K562 (cell line): Measurements from ENCODE around the gene ABHD18. TPM values are rescaled to one million over a fixed set of nuclear protein-coding genes. Genes with fewer than 3 reads are reported as not detected.
"Not testable (repeated sequence)": the region's sequence is repeated elsewhere in the genome, so short reads cannot be mapped to it uniquely, and the experiment has no call there.

Experiments
- ATAC-seq: fragments of 200-7000 bp; cut with Tn5 transposase; 3 replicates; pipeline ENCODE4 v1.9.1; 2020; ENCODE audit warnings: moderate library complexity
- BruUV-seq: library from RNA; stranded (reverse); fragments of 400-500 nt; replicated peaks from 2 replicates; lab custom pipeline; 2021; lab: Mats Ljungman, UMichigan
- CTCF ChIA-PET: fragments of 300-600 bp; formaldehyde crosslinking; extraction: SDS; loops from one replicate; lab custom pipeline; 2021; ENCODE audit warnings: low intra/inter-chr PET ratio; lab: Yijun Ruan, JAX
- POLR2A ChIA-PET: fragments of 300-600, 350-650 bp; sonication (Branson Sonifier 250); formaldehyde crosslinking; extraction: SDS; loops from one replicate; lab custom pipeline; 2021; ENCODE audit warnings: antibody characterized with exemption, inconsistent platforms; lab: Yijun Ruan, JAX
- DNase-seq, 4 experiments: peaks; one replicate each; pipeline versions ENCODE4 v3.0.0 to v3.0.0-alpha.2; 2011 to 2018; ENCODE audit warnings: low spot score in 3 of 4, mixed read lengths in 3 of 4; ENCODE audit errors: extremely low read depth in 1 of 4
- FAIRE-seq: peaks from 2 replicates; lab custom pipeline; 2011; peaks lifted over from hg19 to GRCh38; lab: Jason Lieb, UNC
- H2AFZ ChIP-seq: 2 replicates; pipeline ENCODE4 v1.6.0; 2011; ENCODE audit warnings: low read depth, low read length, control low read depth, inconsistent platforms
- H3K27ac ChIP-seq: fragments of 200-600 bp; 3 replicates; pipeline ENCODE4 v1.8.0; 2011; ENCODE audit warnings: low read depth, mild to moderate bottlenecking, control low read depth, inconsistent platforms, low read length, moderate library complexity, mixed read lengths; ENCODE audit errors: extremely low read depth
- H3K27me3 ChIP-seq, 2 experiments: fragments of 300-600 bp in 1 of 2; 2 replicates in 1 of 2; 3 replicates in 1 of 2; pipeline versions ENCODE4 v1.6.0 to v1.8.0; 2011; ENCODE audit warnings: inconsistent platforms in 2 of 2, low read length in 2 of 2, mild to moderate bottlenecking in 1 of 2, mixed read lengths in 1 of 2, moderate library complexity in 1 of 2; ENCODE audit not compliant: control insufficient read depth in 2 of 2, insufficient read depth in 2 of 2
- H3K36me3 ChIP-seq: fragments of 300-600 bp; 3 replicates; pipeline ENCODE4 v1.8.0; 2011; ENCODE audit warnings: mild to moderate bottlenecking, low read length, inconsistent platforms; ENCODE audit not compliant: control insufficient read depth, insufficient read depth
- H3K4me1 ChIP-seq, 2 experiments: fragments of 200-600 bp in 1 of 2; replicated peaks in 1 of 2; 2 replicates in 1 of 2; 3 replicates in 1 of 2; pipeline versions ENCODE4 v1.5.1 to v1.8.0; 2011; ENCODE audit warnings: inconsistent platforms in 2 of 2, low read length in 2 of 2, mild to moderate bottlenecking in 1 of 2, mixed read lengths in 1 of 2, moderate library complexity in 1 of 2; ENCODE audit not compliant: control insufficient read depth in 2 of 2, insufficient read depth in 2 of 2
- H3K4me2 ChIP-seq: 2 replicates; pipeline ENCODE4 v1.6.1; 2011; ENCODE audit warnings: low read length, control low read depth, inconsistent platforms, mixed read lengths; ENCODE audit not compliant: insufficient read depth
- H3K4me3 ChIP-seq: fragments of 200-600 bp; sonication (generic), shearing (Covaris generic); 2 replicates; pipeline ENCODE4 v1.5.1; 2016; ENCODE audit warnings: control low read depth, inconsistent platforms
- H3K79me2 ChIP-seq: fragments of 200-600 bp; 3 replicates; pipeline ENCODE4 v1.8.0; 2011; ENCODE audit warnings: low read length, inconsistent platforms; ENCODE audit not compliant: control insufficient read depth, insufficient read depth
- H3K9ac ChIP-seq, 2 experiments: 2 replicates each; pipeline versions ENCODE4 v1.6.0 to v1.6.1; 2011; ENCODE audit warnings: low read depth in 2 of 2, low read length in 2 of 2, control low read depth in 1 of 2, inconsistent platforms in 1 of 2, mild to moderate bottlenecking in 1 of 2, mixed read lengths in 1 of 2; ENCODE audit not compliant: insufficient read depth in 1 of 2
- H3K9me1 ChIP-seq: one replicate; pipeline ENCODE4 v1.6.0; 2011; ENCODE audit warnings: inconsistent platforms, mild to moderate bottlenecking, low read length, moderate library complexity; ENCODE audit not compliant: control insufficient read depth, insufficient read depth
- H3K9me3 ChIP-seq: replicated peaks from 2 replicates; pipeline ENCODE4 v1.5.1; 2011; ENCODE audit warnings: low read depth, low read length, inconsistent platforms; ENCODE audit not compliant: control insufficient read depth, insufficient read depth
- H4K20me1 ChIP-seq: replicated peaks from 2 replicates; pipeline ENCODE4 v1.6.1; 2011; ENCODE audit warnings: low read length, inconsistent platforms, mixed read lengths; ENCODE audit not compliant: control insufficient read depth, insufficient read depth
- CC2D1A ChIP-seq: fragments of 450-650 bp; IDR thresholded peaks from 2 replicates; pipeline ENCODE4 v1.6.1; 2017; ENCODE audit warnings: mild to moderate bottlenecking
- CREB1 ChIP-seq, 2 experiments: sonication (generic) in 1 of 2; formaldehyde crosslinking in 1 of 2; IDR thresholded peaks; 2 replicates each; pipeline versions ENCODE4 v1.6.1 to v1.8.0; 2012 to 2022; ENCODE audit warnings: inconsistent platforms in 1 of 2, mild to moderate bottlenecking in 1 of 2, missing genetic modification reagents in 1 of 2, moderate library complexity in 1 of 2
- KAT7 ChIP-seq: sonication (generic); formaldehyde crosslinking; IDR thresholded peaks from 2 replicates; pipeline ENCODE4 v1.8.0; 2022; ENCODE audit warnings: missing genetic modification reagents, mild to moderate bottlenecking, borderline replicate concordance
- MEIS2 ChIP-seq: fragments of 450-650 bp; IDR thresholded peaks from 2 replicates; pipeline ENCODE4 v1.6.1; 2014; ENCODE audit warnings: mild to moderate bottlenecking; ENCODE audit not compliant: partially characterized antibody
- NFYB ChIP-seq: IDR thresholded peaks from 2 replicates; pipeline ENCODE4 v1.6.1; 2011; ENCODE audit warnings: mild to moderate bottlenecking, moderate library complexity; ENCODE audit not compliant: insufficient read length; ENCODE audit errors: extremely low read depth
- NR2C2 ChIP-seq, 2 experiments: fragments of 200-800 bp in 1 of 2; sonication (Bioruptor generic) in 1 of 2; sonication (generic) in 1 of 2; formaldehyde crosslinking in 1 of 2; IDR thresholded peaks; 2 replicates each; pipeline versions ENCODE4 v1.6.1 to v1.8.0; 2016 to 2022; ENCODE audit warnings: mild to moderate bottlenecking in 1 of 2, missing compliant biosample characterization in 1 of 2, missing genetic modification characterization in 1 of 2, missing genetic modification reagents in 1 of 2
- WGBS: fragments of 100-300 bp; shearing (Covaris generic); methylation state at CpG from one replicate; pipeline ENCODE4 v1.1.6; 2016; ENCODE audit warnings: low coverage, mixed read lengths; ENCODE audit not compliant: insufficient coverage; ENCODE audit errors: missing lambda C conversion rate; 5-methylcytosine and 5-hydroxymethylcytosine counted together
- in situ Hi-C: fragments of 300-500 bp; cut with MboI; formaldehyde crosslinking; loops from 4 replicates; pipeline ENCODE4 v1.15.0; 2018; ENCODE audit warnings: inconsistent platforms, mixed read lengths
- intact Hi-C: fragments of 100-400 bp; cut with micrococcal nuclease; formaldehyde crosslinking; loops from 2 replicates; pipeline ENCODE4 v1.14.2; 2022
- polyA plus RNA-seq, 8 experiments: library from polyadenylated mRNA; depleted of rRNA in 4 of 8; stranded (reverse) in 5 of 8; unstranded in 3 of 8; fragments of >200 nt; fragmentation: Nextera tagmentation in 2 of 8; fragmentation: Illumina TruSeq in 1 of 8; extraction: Ambion mirVana in 2 of 8; extraction: Trizol in 1 of 8; gene quantifications; 2 replicates each; pipeline versions ENCODE4 v1.2.1 to v1.2.3, GENCODE V29; 2011 to 2014; ENCODE audit warnings: inconsistent platforms in 1 of 8, missing spikeins in 1 of 8
- total RNA-seq, 7 experiments: library from RNA; depleted of rRNA in 6 of 7; stranded (reverse); fragments of >200 nt in 6 of 7; fragmentation: Illumina TruSeq in 2 of 7; extraction: Trizol in 2 of 7; gene quantifications; 2 replicates each; pipeline versions ENCODE4 v1.2.1 to v1.2.3, GENCODE V29; 2011 to 2021; ENCODE audit warnings: low replicate concordance in 1 of 7
- TF ChIP-seq, protein P1 (sequence below): fragments of 450-650 bp; IDR thresholded peaks from 2 replicates; pipeline ENCODE4 v1.6.1; 2016; ENCODE audit warnings: mild to moderate bottlenecking
- TF ChIP-seq, protein P2 (sequence below): sonication (generic); formaldehyde crosslinking; IDR thresholded peaks from 2 replicates; pipeline ENCODE4 v1.8.0; 2022; ENCODE audit warnings: mild to moderate bottlenecking, missing genetic modification reagents
- TF ChIP-seq, protein P3 (sequence below), 2 experiments: fragments of 450-650 bp in 1 of 2; sonication (generic) in 1 of 2; formaldehyde crosslinking in 1 of 2; IDR thresholded peaks in 1 of 2; conservative IDR thresholded peaks in 1 of 2; 2 replicates each; pipeline versions ENCODE4 v1.6.1 to v1.8.1; 2016 to 2023; ENCODE audit warnings: mild to moderate bottlenecking in 2 of 2, moderate library complexity in 2 of 2, inconsistent platforms in 1 of 2, missing genetic modification reagents in 1 of 2
- TF ChIP-seq, protein P4 (sequence below): sonication (generic); formaldehyde crosslinking; IDR thresholded peaks from 2 replicates; pipeline ENCODE4 v1.8.1; 2023; ENCODE audit warnings: mild to moderate bottlenecking, missing genetic modification reagents

The ABHD18 gene
- total and polyA plus RNA-seq, 9 of the 15 experiments (the other 6 are each of a cell fraction or from before 2014, with no cell fraction given), result 6.1 to 25.0 (median 16.0) TPM

- H2AFZ ChIP-seq; DNase-seq; H3K9me1 ChIP-seq; in situ Hi-C loops; H3K27ac ChIP-seq; H3K27me3 ChIP-seq; ATAC-seq; POLR2A ChIA-PET; BruUV-seq; H3K9me3 ChIP-seq; FAIRE-seq; CTCF ChIA-PET; H4K20me1 ChIP-seq; TF ChIP-seq NR2C2 (tag; IDR thresholded peaks at IDR 0.05); CREB1 (IDR thresholded peaks at IDR 0.05): not testable (repeated sequence)
- peak overlapping the region; percentile 59 for H3K4me3 ChIP-seq
- H3K79me2 ChIP-seq, result peaks cover 73% of the 10 kb centered on the region
- WGBS, result 37% methylated on average over 29 of the region's 35 CpGs
- H3K9ac ChIP-seq, result peak overlapping the region in 1 of 2 experiments; percentile 39; a peak in 1 of 4 replicates
- H3K4me1 ChIP-seq, result peaks cover 11 to 26% of the 10 kb centered on the region in 2 experiments
- intact Hi-C loops, result loop anchor here (2.0 kb wide), 2 partner anchors 83 to 97 kb away; partner anchors contain the start of genes LARP1B and PLK4
- peaks cover 16% of the 10 kb centered on the region for H3K36me3 ChIP-seq
- H3K4me2 ChIP-seq, result peak overlapping the region; percentile 17
- TF ChIP-seq NR2C2 (CRISPR knock-in tag; IDR thresholded peaks at IDR 0.05), result peak; percentile 52; the same call in 1 of the 2 replicates
- TF ChIP-seq KAT7 (CRISPR knock-in tag), result 0 out of 2 replicates have a peak, but pooled peaks have one; percentile 4
- TF ChIP-seq, protein P1, sequence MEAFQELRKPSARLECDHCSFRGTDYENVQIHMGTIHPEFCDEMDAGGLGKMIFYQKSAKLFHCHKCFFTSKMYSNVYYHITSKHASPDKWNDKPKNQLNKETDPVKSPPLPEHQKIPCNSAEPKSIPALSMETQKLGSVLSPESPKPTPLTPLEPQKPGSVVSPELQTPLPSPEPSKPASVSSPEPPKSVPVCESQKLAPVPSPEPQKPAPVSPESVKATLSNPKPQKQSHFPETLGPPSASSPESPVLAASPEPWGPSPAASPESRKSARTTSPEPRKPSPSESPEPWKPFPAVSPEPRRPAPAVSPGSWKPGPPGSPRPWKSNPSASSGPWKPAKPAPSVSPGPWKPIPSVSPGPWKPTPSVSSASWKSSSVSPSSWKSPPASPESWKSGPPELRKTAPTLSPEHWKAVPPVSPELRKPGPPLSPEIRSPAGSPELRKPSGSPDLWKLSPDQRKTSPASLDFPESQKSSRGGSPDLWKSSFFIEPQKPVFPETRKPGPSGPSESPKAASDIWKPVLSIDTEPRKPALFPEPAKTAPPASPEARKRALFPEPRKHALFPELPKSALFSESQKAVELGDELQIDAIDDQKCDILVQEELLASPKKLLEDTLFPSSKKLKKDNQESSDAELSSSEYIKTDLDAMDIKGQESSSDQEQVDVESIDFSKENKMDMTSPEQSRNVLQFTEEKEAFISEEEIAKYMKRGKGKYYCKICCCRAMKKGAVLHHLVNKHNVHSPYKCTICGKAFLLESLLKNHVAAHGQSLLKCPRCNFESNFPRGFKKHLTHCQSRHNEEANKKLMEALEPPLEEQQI, result peak; percentile 90
- TF ChIP-seq CREB1 (CRISPR knock-in tag; IDR thresholded peaks at IDR 0.05), result 0 out of 2 replicates have a peak, but pooled peaks have one; percentile 16
- TF ChIP-seq, protein P2, sequence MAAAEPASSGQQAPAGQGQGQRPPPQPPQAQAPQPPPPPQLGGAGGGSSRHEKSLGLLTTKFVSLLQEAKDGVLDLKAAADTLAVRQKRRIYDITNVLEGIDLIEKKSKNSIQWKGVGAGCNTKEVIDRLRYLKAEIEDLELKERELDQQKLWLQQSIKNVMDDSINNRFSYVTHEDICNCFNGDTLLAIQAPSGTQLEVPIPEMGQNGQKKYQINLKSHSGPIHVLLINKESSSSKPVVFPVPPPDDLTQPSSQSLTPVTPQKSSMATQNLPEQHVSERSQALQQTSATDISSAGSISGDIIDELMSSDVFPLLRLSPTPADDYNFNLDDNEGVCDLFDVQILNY (CRISPR knock-in tag), result 0 out of 2 replicates have a peak, but pooled peaks have one; percentile 50
- TF ChIP-seq, protein P3, sequence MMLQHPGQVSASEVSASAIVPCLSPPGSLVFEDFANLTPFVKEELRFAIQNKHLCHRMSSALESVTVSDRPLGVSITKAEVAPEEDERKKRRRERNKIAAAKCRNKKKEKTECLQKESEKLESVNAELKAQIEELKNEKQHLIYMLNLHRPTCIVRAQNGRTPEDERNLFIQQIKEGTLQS (IDR thresholded peaks at IDR 0.05), result 0 out of 2 replicates have a peak, but pooled peaks have one; percentile 7
- TF ChIP-seq, protein P3 (CRISPR knock-in tag; conservative IDR thresholded peaks at IDR 0.05), result not testable (repeated sequence)
- peak; percentile 62 for TF ChIP-seq NFYB
- TF ChIP-seq CC2D1A, result 0 out of 2 replicates have a peak, but pooled peaks have one; percentile 47
- TF ChIP-seq, protein P4, sequence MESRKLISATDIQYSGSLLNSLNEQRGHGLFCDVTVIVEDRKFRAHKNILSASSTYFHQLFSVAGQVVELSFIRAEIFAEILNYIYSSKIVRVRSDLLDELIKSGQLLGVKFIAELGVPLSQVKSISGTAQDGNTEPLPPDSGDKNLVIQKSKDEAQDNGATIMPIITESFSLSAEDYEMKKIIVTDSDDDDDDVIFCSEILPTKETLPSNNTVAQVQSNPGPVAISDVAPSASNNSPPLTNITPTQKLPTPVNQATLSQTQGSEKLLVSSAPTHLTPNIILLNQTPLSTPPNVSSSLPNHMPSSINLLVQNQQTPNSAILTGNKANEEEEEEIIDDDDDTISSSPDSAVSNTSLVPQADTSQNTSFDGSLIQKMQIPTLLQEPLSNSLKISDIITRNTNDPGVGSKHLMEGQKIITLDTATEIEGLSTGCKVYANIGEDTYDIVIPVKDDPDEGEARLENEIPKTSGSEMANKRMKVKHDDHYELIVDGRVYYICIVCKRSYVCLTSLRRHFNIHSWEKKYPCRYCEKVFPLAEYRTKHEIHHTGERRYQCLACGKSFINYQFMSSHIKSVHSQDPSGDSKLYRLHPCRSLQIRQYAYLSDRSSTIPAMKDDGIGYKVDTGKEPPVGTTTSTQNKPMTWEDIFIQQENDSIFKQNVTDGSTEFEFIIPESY (CRISPR knock-in tag), result peak; percentile 97
- peak; percentile 24 for TF ChIP-seq MEIS2
Measured at GRCh38 chr4:127963633-127964398, 1.4 kb upstream of the ABHD18 start.
